Measurements from ENCODE around the gene CHEK2. TPM values are rescaled to one million over a fixed set of nuclear protein-coding genes. Genes with fewer than 3 reads are reported as not detected.

Gene CHEK2
- total RNA-seq, 1 experiment from 2014 or later: 61.1 TPM

DNA sequence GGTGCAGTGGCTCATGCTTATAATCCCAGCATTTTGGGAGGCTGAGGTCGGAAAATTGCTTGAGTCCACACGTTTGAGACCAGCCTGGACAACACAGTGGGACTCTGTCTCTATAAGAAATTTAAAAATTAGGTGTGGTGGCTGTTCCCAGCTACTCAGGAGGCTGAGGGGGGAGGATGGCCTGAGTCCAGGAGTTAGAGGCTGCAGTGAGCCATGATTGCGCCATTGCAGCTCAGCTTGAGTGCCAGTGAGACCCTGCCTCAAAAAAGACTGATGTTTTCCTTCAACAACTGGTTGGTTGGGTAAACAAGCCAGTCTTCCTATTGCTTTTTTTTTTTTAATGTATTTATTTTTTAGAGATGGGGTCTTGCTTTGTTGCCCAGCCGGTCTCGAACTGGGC, 49.5 kb upstream of the CHEK2 start:
- H3K27me3 Mint-ChIP-seq (ENCODE audit: low read depth): no peaks in the 10 kb centered on the region
- no peak overlapping the region for H2BK5ac ChIP-seq (ENCODE audit: insufficient read length, low read length)
- DNase-seq: no peak
- H3K23ac ChIP-seq (ENCODE audit: insufficient read length, low read depth, low read length): no peak overlapping the region
- no peak overlapping the region for H3K27ac Mint-ChIP-seq
- H3K36me3 Mint-ChIP-seq (ENCODE audit: insufficient read depth in 1 of 3, low read depth in 3 of 3): peaks cover 30 to 53% (median 53%) of the 10 kb centered on the region in 3 experiments; a peak in 6 of 7 replicates
- H2AFZ ChIP-seq (ENCODE audit: low read length): no peak overlapping the region
- H3K4me1 ChIP-seq (ENCODE audit: insufficient read depth, low read length): no peaks in the 10 kb centered on the region
- no CpG with 5 or more reads among the region's 5 CpGs for whole genome bisulfite sequencing (ENCODE audit: extremely low coverage, insufficient read length, low lambda C conversion rate)
- H3K79me1 ChIP-seq (ENCODE audit: insufficient read depth, low read depth, low read length, poor library complexity, severe bottlenecking): no peaks in the 10 kb centered on the region
- no peak overlapping the region for H3K27ac ChIP-seq (ENCODE audit: insufficient read length, low read depth, low read length)
- no peak overlapping the region for H3K4ac ChIP-seq (ENCODE audit: low read depth, low read length)
- H3K27me3 ChIP-seq (ENCODE audit: insufficient read depth, low read length): no peaks in the 10 kb centered on the region
- H3K23me2 ChIP-seq (ENCODE audit: insufficient read length, low read depth, low read length, poor library complexity, severe bottlenecking): no peaks in the 10 kb centered on the region
- no peak overlapping the region for H3K18ac ChIP-seq (ENCODE audit: insufficient read length, low read depth, low read length)
- no peak overlapping the region for H2BK15ac ChIP-seq (ENCODE audit: low read depth, low read length)
- no peak overlapping the region for H3K14ac ChIP-seq (ENCODE audit: insufficient read depth, low read length)
- H4K91ac ChIP-seq (ENCODE audit: insufficient read length, low read depth, low read length): no peak overlapping the region
- TF ChIP-seq, protein P1, sequence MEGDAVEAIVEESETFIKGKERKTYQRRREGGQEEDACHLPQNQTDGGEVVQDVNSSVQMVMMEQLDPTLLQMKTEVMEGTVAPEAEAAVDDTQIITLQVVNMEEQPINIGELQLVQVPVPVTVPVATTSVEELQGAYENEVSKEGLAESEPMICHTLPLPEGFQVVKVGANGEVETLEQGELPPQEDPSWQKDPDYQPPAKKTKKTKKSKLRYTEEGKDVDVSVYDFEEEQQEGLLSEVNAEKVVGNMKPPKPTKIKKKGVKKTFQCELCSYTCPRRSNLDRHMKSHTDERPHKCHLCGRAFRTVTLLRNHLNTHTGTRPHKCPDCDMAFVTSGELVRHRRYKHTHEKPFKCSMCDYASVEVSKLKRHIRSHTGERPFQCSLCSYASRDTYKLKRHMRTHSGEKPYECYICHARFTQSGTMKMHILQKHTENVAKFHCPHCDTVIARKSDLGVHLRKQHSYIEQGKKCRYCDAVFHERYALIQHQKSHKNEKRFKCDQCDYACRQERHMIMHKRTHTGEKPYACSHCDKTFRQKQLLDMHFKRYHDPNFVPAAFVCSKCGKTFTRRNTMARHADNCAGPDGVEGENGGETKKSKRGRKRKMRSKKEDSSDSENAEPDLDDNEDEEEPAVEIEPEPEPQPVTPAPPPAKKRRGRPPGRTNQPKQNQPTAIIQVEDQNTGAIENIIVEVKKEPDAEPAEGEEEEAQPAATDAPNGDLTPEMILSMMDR (conservative IDR thresholded peaks at IDR 0.05): no peak
- H2AK5ac ChIP-seq (ENCODE audit: insufficient read length, low read length): no peak overlapping the region
- no peak overlapping the region for H3K56ac ChIP-seq (ENCODE audit: insufficient read length, low read depth, low read length)
- no peak overlapping the region for H2BK20ac ChIP-seq (ENCODE audit: low read depth, low read length, poor library complexity, severe bottlenecking)
- H3K4me3 Mint-ChIP-seq: no peak overlapping the region
- no peak overlapping the region for H3K4me2 ChIP-seq (ENCODE audit: insufficient read depth, insufficient read length, low read length)
- H2BK12ac ChIP-seq (ENCODE audit: insufficient read length, low read depth, low read length): no peak overlapping the region
- H4K8ac ChIP-seq (replicated peaks; ENCODE audit: insufficient read length, low read depth, low read length): no peak overlapping the region
- H3K9ac ChIP-seq (ENCODE audit: extremely low read depth, insufficient read length, low read length): no peak overlapping the region
- no peaks in the 10 kb centered on the region for H3K79me2 ChIP-seq (ENCODE audit: insufficient read depth, low read length)
- no peak overlapping the region for H2BK120ac ChIP-seq (ENCODE audit: low read depth, low read length, poor library complexity, severe bottlenecking)
- H3K9me3 Mint-ChIP-seq: no peaks in the 10 kb centered on the region; a peak in 1 of 5 replicates
- no peak overlapping the region for H3T11ph ChIP-seq (ENCODE audit: low read length)
- H4K20me1 ChIP-seq (ENCODE audit: control insufficient read depth, insufficient read depth, insufficient read length): no peaks in the 10 kb centered on the region
- no peaks in the 10 kb centered on the region for H3K9me3 ChIP-seq (ENCODE audit: control insufficient read depth, low read depth, low read length)
- H3K4me1 Mint-ChIP-seq: no peaks in the 10 kb centered on the region
- H4K5ac ChIP-seq (ENCODE audit: insufficient read length, low read depth, low read length): no peak overlapping the region

Measured in H9 (cell line).